GM12878 (cell line): ENCODE results near the gene UMPS. TPM values are rescaled to one million over a fixed set of nuclear protein-coding genes. Genes with fewer than 3 reads are reported as not detected.
A peak's percentile ranks its signal among the peaks of the same experiment; 100 is the strongest.

Experiments used
- ATAC-seq: fragments of 200-7000 bp; cut with Tn5 transposase; 3 replicates; pipeline ENCODE4 v1.9.1; 2020; ENCODE audit warnings: mild to moderate bottlenecking, moderate library complexity
- BruUV-seq: library from RNA; stranded (reverse); fragments of 400-500 nt; replicated peaks from 2 replicates; lab custom pipeline; 2021; lab: Mats Ljungman, UMichigan
- CTCF ChIA-PET: fragments of 300-600 bp; sonication (Branson Sonifier 250); formaldehyde crosslinking; extraction: SDS; loops from one replicate; lab custom pipeline; 2021; ENCODE audit warnings: inconsistent platforms; lab: Yijun Ruan, JAX
- POLR2A ChIA-PET: fragments of 350-600 bp; formaldehyde crosslinking; extraction: SDS; loops from one replicate; lab custom pipeline; 2021; ENCODE audit warnings: inconsistent platforms; lab: Charles Lee
- RAD21 ChIA-PET: fragments of 300-600 bp; sonication (Branson Sonifier 250); formaldehyde crosslinking; loops from one replicate; lab custom pipeline; 2023; ENCODE audit warnings: antibody characterized with exemption; ENCODE audit not compliant: unreplicated experiment; lab: Charles Lee
- SMC1A ChIA-PET: fragments of 300-600 bp; sonication (Branson Sonifier 250); formaldehyde crosslinking; loops from one replicate; lab custom pipeline; 2023; ENCODE audit not compliant: unreplicated experiment, uncharacterized antibody; lab: Charles Lee
- DNase-seq: peaks from one replicate; pipeline ENCODE4 v3.0.0-alpha.2; 2011; ENCODE audit warnings: low read depth, low spot score
- FAIRE-seq: peaks from 3 replicates; lab custom pipeline; 2011; peaks lifted over from hg19 to GRCh38; lab: Jason Lieb, UNC
- H2AFZ ChIP-seq: 2 replicates; pipeline ENCODE4 v1.6.0; 2011; ENCODE audit warnings: low read depth, low read length, control low read depth; ENCODE audit not compliant: control insufficient read depth
- H3K27ac ChIP-seq: 2 replicates; pipeline ENCODE4 v1.5.1; 2011; ENCODE audit warnings: control low read depth; ENCODE audit not compliant: control insufficient read depth, insufficient read depth
- H3K27me3 ChIP-seq, 2 experiments: replicated peaks in 1 of 2; 2 replicates each; pipeline versions ENCODE4 v1.6.0 to v1.6.1; 2011; ENCODE audit warnings: low read length in 1 of 2; ENCODE audit not compliant: control insufficient read depth in 2 of 2, insufficient read depth in 2 of 2
- H3K36me3 ChIP-seq, 2 experiments: 2 replicates each; pipeline ENCODE4 v1.5.1; 2011; ENCODE audit warnings: low read length in 1 of 2; ENCODE audit not compliant: control insufficient read depth in 2 of 2, insufficient read depth in 2 of 2
- H3K4me1 ChIP-seq: 2 replicates; pipeline ENCODE4 v1.6.1; 2011; ENCODE audit warnings: mild to moderate bottlenecking, low read length, moderate library complexity, mixed read lengths; ENCODE audit not compliant: control insufficient read depth, insufficient read depth
- H3K4me2 ChIP-seq: 2 replicates; pipeline ENCODE4 v1.6.0; 2011; ENCODE audit warnings: control low read depth; ENCODE audit not compliant: control insufficient read depth, insufficient read depth
- H3K4me3 ChIP-seq: fragments of 200-600 bp; sonication (generic); 2 replicates; pipeline ENCODE4 v1.5.1; 2016
- H3K79me2 ChIP-seq: 2 replicates; pipeline ENCODE4 v1.6.0; 2011; ENCODE audit warnings: low read length; ENCODE audit not compliant: control insufficient read depth, insufficient read depth
- H3K9ac ChIP-seq: 2 replicates; pipeline ENCODE4 v1.8.0; 2011; ENCODE audit warnings: low read length, control low read depth, mixed read lengths; ENCODE audit not compliant: control insufficient read depth, insufficient read depth
- H3K9me3 ChIP-seq: replicated peaks from 3 replicates; pipeline ENCODE4 v1.5.1; 2011; ENCODE audit warnings: mild to moderate bottlenecking, low read length; ENCODE audit not compliant: control insufficient read depth, insufficient read depth
- H4K20me1 ChIP-seq: 2 replicates; pipeline ENCODE4 v1.6.0; 2011; ENCODE audit not compliant: control insufficient read depth, insufficient read depth
- ATF7 ChIP-seq: fragments of 450-650 bp; IDR thresholded peaks from 2 replicates; pipeline ENCODE4 v1.6.1; 2016; ENCODE audit warnings: low read depth, mild to moderate bottlenecking
- CEBPB ChIP-seq, 2 experiments: fragments of 150-350 bp in 1 of 2; IDR thresholded peaks; 2 replicates each; pipeline ENCODE4 v1.6.1; 2012 to 2014; ENCODE audit warnings: low read depth in 2 of 2, low read length in 2 of 2, borderline replicate concordance in 1 of 2, inconsistent platforms in 1 of 2
- HDGF ChIP-seq: fragments of 450-650 bp; IDR thresholded peaks from 2 replicates; pipeline ENCODE4 v1.6.1; 2016; ENCODE audit warnings: antibody characterized with exemption
- NKRF ChIP-seq: fragments of 450-650 bp; conservative IDR thresholded peaks from 2 replicates; pipeline ENCODE4 v1.6.1; 2017; ENCODE audit warnings: mild to moderate bottlenecking, moderate library complexity
- PBX3 ChIP-seq: IDR thresholded peaks from 2 replicates; pipeline ENCODE4 v1.6.1; 2011; ENCODE audit warnings: mild to moderate bottlenecking, low read depth, low read length, moderate library complexity; ENCODE audit not compliant: insufficient replicate concordance
- POLR2A ChIP-seq: IDR thresholded peaks from 2 replicates; pipeline ENCODE4 v1.6.1; 2011; ENCODE audit warnings: low read depth, mild to moderate bottlenecking, low read length
- RAD21 ChIP-seq: IDR thresholded peaks from 2 replicates; pipeline ENCODE4 v1.6.1; 2011; ENCODE audit warnings: mild to moderate bottlenecking, low read depth, low read length, moderate library complexity; ENCODE audit not compliant: insufficient read depth
- RBBP5 ChIP-seq: fragments of 200-600 bp; sonication (generic); conservative IDR thresholded peaks from 2 replicates; pipeline ENCODE4 v1.6.1; 2016
- SMC3 ChIP-seq: IDR thresholded peaks from 2 replicates; pipeline ENCODE4 v1.6.1; 2011; ENCODE audit warnings: low read length, improper control_type of control experiment, borderline replicate concordance
- WGBS: methylation state at CpG from one replicate; pipeline ENCODE4 v1.1.6; 2016; ENCODE audit warnings: low lambda C conversion rate; ENCODE audit not compliant: insufficient replicate concordance, insufficient coverage; ENCODE audit errors: missing lambda C conversion rate; 5-methylcytosine and 5-hydroxymethylcytosine counted together
- in situ Hi-C: fragments of 300-500 bp; cut with MboI; formaldehyde crosslinking; loops from 9 replicates; pipeline ENCODE4 v1.14.3; 2018; ENCODE audit warnings: mixed read lengths
- intact Hi-C: fragments of 100-400 bp; cut with micrococcal nuclease; formaldehyde crosslinking; loops from one replicate; pipeline ENCODE4 v1.14.2; 2022; ENCODE audit not compliant: unreplicated experiment
- polyA plus RNA-seq, 11 experiments: library from polyadenylated mRNA; depleted of rRNA in 4 of 11; unstranded in 6 of 11; stranded (reverse) in 5 of 11; fragments of >200 nt; fragmentation: Nextera tagmentation in 4 of 11; fragmentation: Illumina TruSeq in 1 of 11; extraction: Ambion mirVana in 4 of 11; extraction: Trizol in 1 of 11; gene quantifications; 1 replicate in 1 of 11; 2 replicates in 10 of 11; pipeline versions ENCODE4 v1.2.1 to v1.2.3, GENCODE V29; 2011 to 2016; ENCODE audit warnings: inconsistent platforms in 2 of 11, missing spikeins in 2 of 11, low read depth in 1 of 11
- total RNA-seq, 4 experiments: library from RNA; depleted of rRNA in 3 of 4; stranded (reverse); fragments of >200 nt in 3 of 4; fragmentation: Illumina TruSeq in 1 of 4; extraction: Trizol in 1 of 4; gene quantifications; 2 replicates each; pipeline versions ENCODE4 v1.2.1 to v1.2.3, GENCODE V29; 2013 to 2021
- TF ChIP-seq, protein P1 (sequence below): fragments of 450-650 bp; IDR thresholded peaks from 2 replicates; pipeline ENCODE4 v1.6.1; 2017; ENCODE audit warnings: low read depth, mild to moderate bottlenecking, moderate library complexity

The UMPS gene
- total and polyA plus RNA-seq, 10 of the 15 experiments (the other 5 are each of a cell fraction or from before 2014, with no cell fraction given) = 30.6 to 82.8 (median 49.5) TPM

DNA sequence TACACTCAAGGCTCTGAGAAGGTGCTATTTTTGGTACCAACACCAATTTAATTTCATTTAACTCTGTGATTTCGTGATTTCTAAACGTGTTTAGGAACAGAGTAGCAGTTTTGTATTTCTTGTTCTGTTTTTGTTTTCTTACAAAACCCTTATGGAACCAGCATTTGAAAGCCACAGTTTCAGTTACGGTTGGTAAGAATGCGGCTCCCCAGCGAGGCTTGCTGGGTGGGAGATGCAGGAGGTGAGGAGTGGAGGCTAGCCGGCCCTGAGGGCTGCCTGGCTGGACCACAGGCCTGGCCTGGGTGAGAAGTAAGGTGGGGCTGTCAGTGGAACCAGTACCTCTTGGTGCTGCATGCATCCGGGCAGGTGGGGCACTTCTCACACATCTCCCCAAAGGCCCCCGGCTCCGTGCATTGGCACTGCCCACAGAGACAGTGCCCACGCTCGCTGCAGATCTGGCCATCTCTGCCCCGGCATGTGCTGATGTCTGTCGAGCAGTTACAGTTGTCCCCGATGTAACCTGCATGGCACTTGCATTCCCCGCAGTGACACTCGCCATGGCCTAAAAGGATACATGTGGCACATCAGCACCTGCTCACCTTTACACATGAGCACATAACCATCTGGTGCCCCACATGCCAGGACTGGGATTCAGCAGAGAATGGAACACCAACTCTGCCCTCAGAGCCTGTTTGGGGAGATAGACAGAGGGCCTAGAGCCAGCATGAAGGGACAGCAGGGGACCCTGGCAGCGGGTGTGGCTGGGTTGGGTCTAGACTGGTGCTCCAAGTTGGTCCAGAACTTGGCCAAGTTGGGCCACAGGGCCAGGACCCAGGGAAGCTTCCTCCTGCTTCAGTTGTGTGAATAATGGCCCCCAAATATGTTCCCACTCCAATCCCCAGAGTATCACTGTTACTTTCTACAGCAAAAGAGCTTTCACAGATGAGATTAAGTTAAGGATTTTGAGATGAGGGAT lies 43.4 kb downstream of the UMPS start:
- no peaks in the 10 kb centered on the region for H3K36me3 ChIP-seq
- DNase-seq (no peak), ATAC-seq (peak; percentile 18; the same call in 1 of the 3 replicates), FAIRE-seq (no peak)
- WGBS = 80% methylated on average over 17 of the region's 17 CpGs
- H3K9ac ChIP-seq = no peak overlapping the region
- TF ChIP-seq SMC3 (no peak), ATF7 (no peak), RAD21 (no peak), RBBP5 (no peak), NKRF (no peak), POLR2A (no peak), HDGF (no peak), CEBPB (IDR thresholded peaks at IDR 0.05; ENCODE audit: borderline replicate concordance in 1 of 2, low read depth in 2 of 2, low read length in 2 of 2) (no peak), PBX3 (no peak)
- TF ChIP-seq, protein P1, sequence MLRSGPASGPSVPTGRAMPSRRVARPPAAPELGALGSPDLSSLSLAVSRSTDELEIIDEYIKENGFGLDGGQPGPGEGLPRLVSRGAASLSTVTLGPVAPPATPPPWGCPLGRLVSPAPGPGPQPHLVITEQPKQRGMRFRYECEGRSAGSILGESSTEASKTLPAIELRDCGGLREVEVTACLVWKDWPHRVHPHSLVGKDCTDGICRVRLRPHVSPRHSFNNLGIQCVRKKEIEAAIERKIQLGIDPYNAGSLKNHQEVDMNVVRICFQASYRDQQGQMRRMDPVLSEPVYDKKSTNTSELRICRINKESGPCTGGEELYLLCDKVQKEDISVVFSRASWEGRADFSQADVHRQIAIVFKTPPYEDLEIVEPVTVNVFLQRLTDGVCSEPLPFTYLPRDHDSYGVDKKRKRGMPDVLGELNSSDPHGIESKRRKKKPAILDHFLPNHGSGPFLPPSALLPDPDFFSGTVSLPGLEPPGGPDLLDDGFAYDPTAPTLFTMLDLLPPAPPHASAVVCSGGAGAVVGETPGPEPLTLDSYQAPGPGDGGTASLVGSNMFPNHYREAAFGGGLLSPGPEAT = no peak
- ChIA-PET CTCF (interaction anchor here (1.3 kb wide), 1 partner anchor 128 kb away, joined by 7 read pairs; no protein-coding TSS in a partner anchor), SMC1A (interaction anchor here (0.9 to 6.8 kb wide), 2 partner anchors 10 to 12 kb away, joined by 4 to 88 read pairs; no protein-coding TSS in a partner anchor), RAD21 (no interaction called here), POLR2A (no interaction called here)
- H3K9me3 ChIP-seq = no peaks in the 10 kb centered on the region
- in situ Hi-C loops = no loop called here
- no peak overlapping the region for H3K27ac ChIP-seq
- H3K79me2 ChIP-seq = no peaks in the 10 kb centered on the region
- H2AFZ ChIP-seq = no peak overlapping the region
- no TSS peak for BruUV-seq
- intact Hi-C loops = no loop called here
- H3K4me2 ChIP-seq = no peak overlapping the region
- no peak overlapping the region for H3K4me3 ChIP-seq
- H3K4me1 ChIP-seq = peaks cover 27% of the 10 kb centered on the region
- no peaks in the 10 kb centered on the region for H3K27me3 ChIP-seq
- no peaks in the 10 kb centered on the region for H4K20me1 ChIP-seq
